Stimulated activated CD4-positive, alpha-beta T cell treated with anti-CD3 and anti-CD28 coated beads, Interleukin-12 subunit alpha, Interleukin-12 subunit beta, amount 100 ng/mL, for 24 hours (primary cell): ENCODE results near the gene AP3S1.
"Not testable (repeated sequence)": the region's sequence is repeated elsewhere in the genome, so short reads cannot be mapped to it uniquely, and the experiment has no call there.

ENCODE experiments used
- DNase-seq, 2 experiments: peaks; one replicate each; pipeline ENCODE4 v3.0.0-alpha.2; 2020; ENCODE audit warnings: low read depth in 2 of 2

Gene AP3S1

DNA sequence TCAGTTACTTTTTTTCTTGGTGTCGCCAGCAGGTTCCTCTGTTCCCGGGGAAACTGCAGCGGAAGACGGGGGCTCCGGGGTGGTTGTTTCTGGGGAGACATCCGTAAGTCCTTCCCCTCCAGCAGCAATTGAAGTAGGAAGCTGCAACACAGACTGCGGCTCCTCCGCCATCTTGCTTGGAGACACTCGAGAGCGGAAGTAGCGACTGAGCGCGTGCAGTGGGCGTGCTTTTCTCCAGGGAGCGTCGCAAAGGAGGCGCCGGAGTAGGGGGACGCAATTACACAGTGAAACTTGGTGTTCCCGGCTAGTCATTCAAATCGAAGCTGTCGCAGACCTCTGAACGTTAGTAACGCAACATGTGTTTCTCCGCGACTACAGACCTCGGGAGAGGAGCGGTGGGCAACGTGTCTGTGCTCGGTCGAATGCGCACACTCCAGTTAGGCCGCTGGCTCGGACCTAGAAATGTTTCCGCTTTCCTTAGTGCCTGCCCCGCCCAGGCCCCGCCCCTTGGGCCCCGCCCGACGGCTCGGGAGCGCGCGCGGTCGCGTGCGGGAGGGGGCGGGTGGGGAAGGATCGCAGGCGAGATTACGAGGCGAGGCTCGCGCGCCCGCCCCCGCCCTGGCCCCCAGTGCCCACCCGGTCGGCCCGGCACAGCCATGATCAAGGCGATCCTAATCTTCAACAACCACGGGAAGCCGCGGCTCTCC lies at the start of gene AP3S1, which contains the start of gene ATG12:
AP3S1 (plus strand) TSS at position 554 of the 707 bp plus-strand sequence; CDS start at position 657, 103 bp downstream.
ATG12 (minus strand) TSS at position 184 of the 707 bp plus-strand sequence; CDS start at position 171, 13 bp downstream.
- DNase-seq: peak; percentile 80 to 82

DNA sequence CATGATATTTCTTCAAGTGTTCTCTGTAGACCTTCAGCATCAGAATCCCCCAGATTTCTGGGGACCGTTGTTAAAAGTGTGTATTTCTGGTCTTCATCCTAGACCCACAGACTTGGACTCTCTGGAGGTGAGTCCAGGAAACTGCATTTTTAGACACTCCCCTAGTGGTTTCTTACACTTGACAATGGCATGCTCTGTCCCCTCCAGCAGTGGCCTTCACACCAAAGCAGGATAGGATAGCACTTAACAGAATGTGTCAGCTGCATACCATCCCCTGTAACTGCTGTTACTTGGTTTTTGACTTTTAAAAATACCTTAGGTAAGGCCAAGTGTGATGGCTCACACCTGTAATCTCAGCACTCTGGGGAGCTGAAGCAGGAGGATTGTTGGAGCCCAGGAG lies 46.0 kb upstream of the AP3S1 start:
- no peak for DNase-seq

DNA sequence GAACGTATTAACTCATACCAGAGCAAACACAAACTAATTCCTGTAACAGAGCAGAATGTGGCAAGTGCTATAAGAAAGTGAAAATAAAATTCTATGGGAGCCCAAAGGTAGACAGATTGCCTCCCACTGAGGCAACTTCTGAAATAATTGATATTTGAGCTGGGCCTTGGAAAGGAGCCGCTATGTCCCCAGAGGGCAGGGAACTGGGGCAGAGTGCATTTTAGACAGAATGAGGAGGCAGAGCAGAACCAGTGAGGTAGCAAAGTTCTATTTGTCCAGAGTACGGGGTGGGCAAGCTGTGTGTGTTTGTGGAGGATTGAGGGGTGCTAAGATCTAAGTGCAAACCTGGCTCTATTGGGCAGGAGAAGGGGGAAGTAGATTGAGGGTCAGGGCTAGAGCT lies 45.1 kb upstream of the AP3S1 start:
- no peak for DNase-seq

DNA sequence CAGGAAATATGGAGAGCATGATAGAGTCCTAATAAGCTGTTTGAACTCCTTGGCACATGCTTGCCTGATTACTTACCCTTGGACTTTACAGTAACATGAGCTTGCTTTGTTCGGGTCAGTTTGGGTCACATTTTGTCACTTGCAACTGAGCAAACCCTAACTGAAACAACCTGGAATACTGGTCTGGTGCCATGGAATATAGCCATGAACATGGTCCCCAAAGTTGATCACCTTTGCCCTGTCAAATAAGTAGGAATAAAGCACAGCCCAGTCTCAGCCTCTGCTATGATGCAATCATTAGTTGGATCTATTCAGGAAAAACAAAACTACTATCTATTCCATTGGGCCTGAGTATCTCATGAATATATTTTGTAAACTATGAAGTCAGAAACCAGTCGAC lies 43.5 kb upstream of the AP3S1 start:
- no peak for DNase-seq

DNA sequence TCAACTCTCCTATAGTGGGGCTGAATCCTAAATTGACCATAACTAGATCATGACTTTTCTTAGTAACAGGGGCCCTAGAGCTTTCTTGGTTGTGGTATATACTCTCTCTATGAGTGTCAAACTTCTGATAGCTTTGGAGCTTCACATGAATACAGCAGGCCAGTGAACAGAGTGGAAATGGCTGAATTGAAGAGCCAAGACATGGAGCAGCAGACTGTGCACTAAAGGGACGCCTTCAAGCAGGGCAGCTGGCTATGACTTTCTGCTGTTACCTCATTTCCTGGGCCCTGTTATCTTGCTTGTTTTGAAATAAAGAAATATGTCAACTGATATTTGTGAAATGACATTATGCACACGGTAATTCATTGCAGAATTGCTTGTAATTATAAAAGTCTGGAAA lies 41.6 kb upstream of the AP3S1 start:
- no peak for DNase-seq

DNA sequence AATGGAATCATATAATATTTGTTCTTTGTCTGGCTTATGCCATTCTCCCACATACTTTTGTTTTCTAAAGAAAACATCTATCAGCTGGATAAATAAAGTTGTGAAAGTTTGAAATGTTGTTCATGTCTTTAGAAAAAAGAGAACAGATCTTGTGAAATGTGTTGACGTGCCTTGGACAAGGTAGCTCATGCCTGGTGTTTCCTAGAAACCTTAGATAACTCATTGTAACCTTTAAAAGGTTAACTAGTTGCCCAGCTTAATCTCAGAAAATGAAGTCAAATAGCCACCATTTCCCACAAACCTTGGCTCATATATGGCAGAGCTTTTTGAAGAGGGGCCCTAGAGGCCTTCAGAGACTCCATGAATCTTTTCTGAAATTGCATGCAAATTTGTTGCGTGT lies 40.6 kb upstream of the AP3S1 start:
- no peak for DNase-seq

DNA sequence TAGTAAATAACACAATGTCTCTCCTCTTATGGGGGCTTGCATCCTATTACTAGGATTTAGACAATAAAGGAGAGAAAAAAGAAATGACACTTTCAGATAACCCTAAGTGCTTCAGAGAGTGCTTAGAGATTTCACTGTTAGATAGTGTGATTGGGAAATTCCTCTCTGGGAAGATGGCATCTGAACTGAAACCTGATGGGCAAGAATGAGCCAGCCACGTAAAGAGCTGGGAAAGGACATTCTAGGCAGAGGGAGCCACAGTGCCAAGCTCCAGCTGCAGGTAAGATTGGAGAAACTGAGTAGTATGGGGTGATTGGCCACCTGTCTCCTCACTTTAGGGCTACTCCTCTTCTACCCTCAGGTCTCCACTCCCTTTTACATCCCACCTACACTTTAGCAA lies 39.8 kb upstream of the AP3S1 start:
- no peak for DNase-seq

DNA sequence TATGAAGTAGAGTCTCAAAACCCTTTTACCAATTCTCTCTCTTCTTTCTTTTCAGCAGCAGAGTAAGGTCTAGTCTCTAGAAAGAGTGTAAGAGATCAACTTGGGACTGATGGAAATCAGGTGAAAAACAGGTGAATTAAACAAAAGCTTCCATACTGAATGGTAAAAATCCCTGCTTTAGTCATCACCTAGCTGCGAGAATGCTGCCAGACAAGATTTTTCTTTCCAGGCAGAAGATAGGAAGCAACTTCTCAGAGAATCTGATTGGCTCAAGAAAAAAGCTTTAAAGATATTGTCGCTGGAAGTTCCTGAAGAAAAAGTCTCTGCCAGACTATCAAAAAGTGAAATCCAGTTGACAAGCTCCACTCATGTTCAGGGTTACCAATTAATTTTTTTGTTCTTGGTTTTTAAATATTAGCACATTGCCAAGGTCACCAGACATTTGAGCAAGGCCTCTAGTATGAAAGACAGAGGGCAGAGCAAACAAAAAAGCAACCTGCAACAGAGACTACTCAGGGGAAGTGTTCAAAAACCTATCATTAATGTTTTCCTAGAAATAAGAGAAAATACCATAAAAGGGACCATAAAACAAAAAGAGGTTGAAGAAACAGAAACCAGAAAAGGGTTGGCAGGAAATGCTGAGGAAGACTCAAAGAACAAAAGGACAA lies 34.6 kb upstream of the AP3S1 start:
- DNase-seq: no peak

DNA sequence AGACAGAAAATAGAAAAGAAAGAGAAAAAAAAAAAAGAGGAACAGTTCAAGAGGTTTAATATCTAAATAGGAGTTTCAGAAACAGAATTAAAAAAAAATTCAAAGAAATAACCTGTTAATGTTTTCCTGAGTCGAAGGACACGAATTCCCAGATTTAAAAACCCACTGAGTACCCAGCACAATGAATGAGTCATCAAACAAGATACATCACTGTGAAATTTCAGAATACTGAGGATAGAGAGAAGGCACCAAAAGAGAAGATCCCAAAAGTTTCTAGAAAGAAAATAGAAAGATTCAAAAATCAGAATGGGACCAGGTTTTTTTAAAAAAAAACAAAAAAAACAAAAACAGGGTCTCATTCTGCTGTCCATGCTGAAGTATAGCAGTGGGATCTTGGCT lies 34.1 kb upstream of the AP3S1 start:
- DNase-seq: no peak

DNA sequence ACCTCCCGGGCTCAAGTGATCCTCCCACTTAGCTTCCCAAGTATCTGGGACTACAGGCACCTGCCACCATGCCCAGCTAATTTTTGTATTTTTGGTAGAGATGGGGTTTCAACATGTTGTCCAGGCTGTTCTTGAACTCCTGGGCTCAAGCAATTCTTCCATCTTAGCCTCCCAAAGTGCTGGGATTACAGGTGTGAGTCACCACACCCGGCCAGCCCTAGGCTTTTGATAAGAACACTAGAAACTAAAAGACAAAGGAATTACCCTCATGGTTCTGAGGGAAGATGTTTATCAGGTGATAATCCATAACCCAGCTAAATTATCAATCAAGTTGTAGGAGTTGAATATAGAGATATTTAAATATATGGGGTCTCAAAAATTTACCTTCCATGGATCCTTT lies 33.7 kb upstream of the AP3S1 start:
- DNase-seq: not testable (repeated sequence)

DNA sequence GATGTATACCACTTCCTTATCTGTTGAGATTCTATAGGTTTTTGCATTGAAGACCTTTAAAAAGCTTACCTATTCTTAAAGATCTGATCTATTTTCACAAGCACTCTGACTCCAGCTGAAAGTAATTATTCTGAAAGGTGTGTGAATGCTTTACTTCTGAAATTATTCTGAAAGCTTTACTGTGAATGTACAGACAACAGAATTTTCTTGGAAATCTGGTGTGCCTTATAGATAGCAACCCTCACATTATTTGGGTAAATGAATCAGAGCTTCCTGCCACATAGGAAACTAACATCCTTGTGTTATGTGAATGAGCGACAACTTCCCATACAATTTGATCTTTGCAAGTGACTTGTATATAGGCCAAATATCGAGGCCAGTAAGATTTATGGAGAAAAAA lies 31.8 kb upstream of the AP3S1 start:
- no peak for DNase-seq

DNA sequence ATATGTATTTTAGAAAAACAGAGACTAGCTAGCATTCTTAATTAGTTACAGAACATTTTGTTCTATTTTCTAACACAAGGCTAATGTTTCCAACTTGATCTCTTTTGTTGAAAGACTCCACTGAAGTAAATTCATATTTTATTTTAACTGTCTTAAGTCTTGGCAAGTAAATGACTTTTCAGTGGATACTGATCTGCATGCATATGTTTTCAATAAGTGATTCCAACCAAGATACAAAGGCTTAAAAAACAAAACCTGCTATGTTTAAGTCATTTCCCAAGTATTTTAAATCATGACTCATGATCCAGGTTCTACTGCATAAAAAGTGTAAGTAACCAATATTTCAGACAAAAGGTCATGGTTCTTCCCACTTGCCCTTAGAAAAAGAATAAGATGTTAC lies 31.0 kb upstream of the AP3S1 start:
- no peak for DNase-seq

DNA sequence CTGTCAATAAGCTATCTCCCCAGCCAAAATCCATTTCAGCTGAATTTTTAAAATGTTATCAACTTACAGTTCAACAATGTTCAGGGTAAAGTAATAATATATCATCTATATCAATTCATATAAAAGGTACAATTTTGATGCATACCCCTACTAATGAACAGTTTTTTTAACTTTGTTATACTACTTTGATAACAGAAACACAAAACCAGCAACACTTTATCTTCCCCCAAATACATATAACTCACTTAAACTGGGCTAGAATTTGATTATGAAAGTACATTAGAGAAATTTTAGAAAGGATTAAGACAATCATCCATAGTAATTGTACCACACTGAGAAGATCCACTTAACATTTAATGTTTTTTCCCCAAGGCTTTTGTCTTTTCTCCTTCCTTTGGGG lies 30.3 kb upstream of the AP3S1 start:
- no peak for DNase-seq

DNA sequence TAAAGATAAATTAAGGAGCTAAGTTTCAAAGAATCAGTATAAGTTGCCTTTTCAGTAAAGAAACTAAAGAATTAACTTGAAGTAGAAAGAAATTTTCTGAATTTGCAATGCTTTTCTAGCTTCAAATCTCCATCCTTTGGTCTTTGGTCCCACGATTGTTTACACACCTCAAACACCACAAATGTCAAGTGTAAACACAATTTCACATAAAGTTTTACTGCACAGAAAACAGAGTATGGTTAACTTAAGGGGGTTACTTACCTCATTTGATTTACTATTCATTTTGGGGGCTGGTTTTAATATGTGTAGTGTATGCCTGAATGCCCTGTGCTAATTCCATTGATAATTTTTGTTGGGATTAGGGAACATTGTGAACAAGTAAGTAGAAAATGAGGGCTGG lies 29.4 kb upstream of the AP3S1 start:
- no peak for DNase-seq

DNA sequence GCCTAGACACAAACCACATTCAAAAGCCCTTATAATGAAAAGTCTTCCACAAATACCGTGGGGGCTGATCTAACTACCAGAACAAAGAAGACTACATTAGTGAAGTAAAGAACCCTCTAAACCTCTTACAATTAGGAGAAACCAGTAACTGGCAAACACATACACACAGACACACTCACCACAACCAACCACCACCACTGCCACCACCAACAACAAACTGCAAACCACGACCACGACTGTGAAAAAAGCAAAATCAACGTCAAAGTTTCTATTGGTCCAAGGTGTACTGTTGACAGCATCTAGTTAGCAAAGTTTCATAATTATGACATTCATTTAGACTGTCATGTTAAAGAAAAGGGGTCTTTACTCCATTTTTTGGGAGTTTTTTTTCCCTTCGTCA lies 28.0 kb upstream of the AP3S1 start:
- no peak for DNase-seq

DNA sequence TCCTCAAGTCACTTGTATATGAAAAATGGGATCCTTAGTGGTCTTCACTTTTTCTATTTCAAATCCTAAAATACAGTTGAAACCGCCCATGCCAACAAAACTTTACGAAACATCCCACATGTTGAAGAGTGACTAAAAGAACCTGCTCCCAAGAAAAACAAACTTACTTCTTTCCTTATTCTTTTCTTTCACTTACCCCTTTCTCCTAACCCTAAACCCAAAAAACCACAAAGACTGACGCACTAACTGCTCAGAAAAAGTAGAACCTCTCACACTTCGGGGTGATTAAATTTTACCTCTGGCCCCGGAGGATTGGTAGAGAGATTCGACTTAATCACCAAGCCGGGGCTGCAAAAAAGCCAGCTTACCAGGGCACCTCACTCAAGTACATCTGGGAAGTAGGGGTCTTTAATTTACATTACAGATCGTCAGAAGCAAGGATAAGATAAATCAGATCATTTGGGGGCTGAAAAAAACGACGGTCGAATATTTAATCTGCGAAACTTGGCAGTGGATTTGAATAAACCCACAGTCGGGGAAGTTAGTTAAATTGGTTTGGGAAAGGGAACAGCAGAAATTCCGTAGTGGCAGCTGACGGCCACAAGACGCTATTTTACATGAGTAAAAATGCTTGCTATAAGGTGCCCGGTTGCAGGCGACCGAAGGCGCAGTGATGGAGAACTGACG lies 26.6 kb upstream of the AP3S1 start:
- no peak for DNase-seq

DNA sequence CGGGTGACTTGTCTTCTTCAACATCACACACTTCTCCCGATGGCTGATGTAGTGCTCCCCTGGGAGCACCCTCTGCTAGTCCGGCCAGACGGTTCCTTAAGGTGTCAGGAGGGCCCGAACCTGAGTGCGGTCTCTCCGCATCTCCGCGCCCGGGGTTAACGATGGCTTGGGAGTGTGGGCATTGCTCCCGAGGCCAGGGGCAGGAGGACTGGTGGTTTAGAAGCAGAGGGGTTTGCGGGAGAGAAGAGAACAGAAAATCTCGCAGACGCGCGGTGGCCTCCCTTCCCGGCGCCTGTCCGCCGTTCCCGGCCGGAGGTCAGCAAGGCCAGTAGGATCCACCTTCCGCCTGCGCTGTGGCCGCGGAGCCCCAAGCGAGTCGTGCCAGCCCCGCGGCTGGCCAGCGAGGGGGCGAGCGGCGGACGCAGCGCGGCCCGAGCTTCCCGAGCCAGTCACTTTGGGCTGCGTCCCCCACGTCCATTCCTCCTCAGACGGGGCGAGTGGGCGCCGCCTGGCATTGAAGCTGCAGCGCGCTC lies 26.0 kb upstream of the AP3S1 start:
- DNase-seq: no peak

DNA sequence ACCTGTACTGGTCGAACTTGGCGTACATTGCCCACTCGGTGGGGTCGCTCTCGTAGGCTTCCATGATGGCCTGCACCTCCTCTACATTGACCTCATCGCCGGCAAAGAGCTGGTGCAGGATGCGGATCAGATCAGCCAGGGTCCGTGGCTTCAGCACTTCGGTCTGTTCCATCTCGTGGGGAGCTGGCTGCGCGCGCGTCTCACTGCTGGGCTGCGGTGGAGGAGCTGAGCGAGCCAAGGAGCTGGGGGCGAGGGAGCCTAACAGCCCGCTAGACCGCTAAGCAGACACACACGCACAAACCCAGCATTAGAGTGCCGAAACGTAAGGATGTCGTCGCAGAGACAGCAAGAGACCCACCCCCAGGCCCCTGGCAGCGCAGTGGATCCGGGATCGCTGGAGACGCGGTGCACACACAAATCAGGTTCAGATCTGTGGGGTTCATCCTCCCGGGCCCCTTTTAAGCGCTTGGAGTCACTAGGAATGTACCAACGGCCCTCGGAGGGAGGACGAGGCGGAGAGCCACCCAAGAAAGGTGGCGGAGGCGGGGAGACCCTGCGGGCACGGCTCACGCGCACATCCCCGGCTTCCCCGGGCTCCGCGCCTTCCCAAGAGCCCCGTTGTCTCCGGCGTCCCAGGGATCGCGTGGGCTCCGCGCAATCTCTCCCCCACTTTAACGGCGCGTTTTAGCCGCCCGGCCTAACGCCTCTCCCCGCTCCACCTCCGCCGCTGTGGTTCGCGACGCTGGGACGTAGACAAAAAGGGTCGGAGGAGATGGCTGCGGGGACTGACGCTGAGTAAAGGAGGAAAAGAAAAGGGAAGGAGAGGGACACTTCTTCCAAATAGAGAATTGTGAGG lies 25.3 kb upstream of the AP3S1 start, which contains the start of gene CDO1:
CDO1 (minus strand) TSS at position 434 of the 856 bp plus-strand sequence; CDS start at position 172, 262 bp downstream.
- DNase-seq: no peak

DNA sequence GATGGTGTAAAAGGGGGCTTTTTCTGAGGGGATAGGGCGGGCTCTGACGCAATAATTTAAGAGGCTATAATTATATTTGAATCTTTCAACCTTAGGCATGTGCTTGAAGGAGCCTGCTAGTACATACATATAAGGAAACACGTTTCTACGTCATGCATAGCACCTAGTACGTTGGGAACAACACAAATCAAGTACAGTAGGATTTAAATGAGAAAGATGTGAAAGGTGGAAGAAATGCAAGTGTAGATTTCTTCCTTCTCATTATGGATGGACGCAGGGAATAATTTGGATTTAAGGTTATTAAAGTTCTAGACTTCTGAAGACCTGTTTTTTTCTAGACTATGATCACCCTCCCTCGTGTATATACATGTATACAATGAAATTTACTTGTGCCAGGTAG lies 24.3 kb upstream of the AP3S1 start:
- no peak for DNase-seq

DNA sequence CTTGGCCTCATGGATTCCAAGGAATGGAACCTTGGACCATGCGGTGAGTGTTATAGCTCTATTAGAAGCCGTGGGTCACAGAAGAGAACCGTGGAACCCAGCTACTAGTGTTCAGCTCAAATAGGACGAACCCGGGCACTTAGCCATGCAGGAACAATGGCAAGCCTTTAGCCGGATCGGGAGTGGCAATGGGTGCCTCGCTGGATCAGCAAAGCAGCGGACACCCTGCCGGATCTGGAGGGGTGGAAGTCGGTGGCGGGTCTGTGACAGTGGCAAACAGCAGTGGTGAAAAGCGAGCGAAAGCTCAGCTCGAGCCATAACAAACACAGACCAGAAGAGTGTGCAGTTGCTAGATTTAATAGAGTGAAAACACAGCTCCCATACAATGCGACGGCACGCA lies 22.9 kb upstream of the AP3S1 start:
- DNase-seq: no peak

DNA sequence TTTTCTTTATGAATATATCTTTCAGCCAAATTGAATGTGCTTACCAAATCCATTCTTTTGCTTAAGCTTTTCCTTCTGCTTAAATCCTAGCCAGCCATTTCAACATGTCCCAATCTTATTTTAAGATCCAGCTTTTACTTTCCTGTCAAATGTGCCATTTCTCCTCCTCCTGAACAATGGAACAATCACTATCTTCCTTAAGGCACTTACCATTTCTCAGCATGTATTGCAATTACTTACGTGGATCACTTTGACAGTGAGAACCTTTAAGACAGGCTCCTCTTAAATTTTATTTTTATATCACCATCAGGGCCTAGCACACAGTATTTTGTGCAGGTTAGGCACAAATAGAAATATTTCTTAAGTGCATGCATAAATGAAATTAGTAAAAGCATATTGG lies 20.9 kb upstream of the AP3S1 start:
- DNase-seq: no peak

DNA sequence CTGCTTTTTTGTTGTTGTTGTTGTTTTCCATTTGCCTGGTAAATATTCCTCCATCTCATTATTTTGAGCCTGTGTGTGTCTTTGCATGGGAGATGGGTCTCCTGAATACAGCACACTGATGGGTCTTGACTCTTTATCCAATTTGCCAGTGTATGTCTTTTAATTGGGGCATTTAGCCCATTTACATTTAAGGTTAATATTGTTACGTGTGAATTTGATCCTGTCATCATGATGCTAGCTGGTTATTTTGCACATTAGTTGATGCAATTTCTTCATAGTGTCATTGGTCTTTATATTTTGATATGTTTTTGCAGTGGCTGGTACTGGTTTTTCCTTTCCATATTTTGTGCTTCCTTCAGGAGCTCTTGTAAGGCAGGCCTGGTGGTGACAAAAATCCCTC lies 16.8 kb upstream of the AP3S1 start:
- DNase-seq: not testable (repeated sequence)
